Stimulated activated CD8-positive, alpha-beta memory T cell treated with anti-CD3 and anti-CD28 coated beads, Interleukin-12 subunit alpha, Interleukin-12 subunit beta, amount 100 ng/mL, for 24 hours (primary cell): Measurements from ENCODE around the gene AGAP1.

Source experiments
- DNase-seq: peaks from one replicate; pipeline ENCODE4 v3.0.0-alpha.2; 2020; ENCODE audit errors: extremely low read depth

Gene AGAP1

DNA sequence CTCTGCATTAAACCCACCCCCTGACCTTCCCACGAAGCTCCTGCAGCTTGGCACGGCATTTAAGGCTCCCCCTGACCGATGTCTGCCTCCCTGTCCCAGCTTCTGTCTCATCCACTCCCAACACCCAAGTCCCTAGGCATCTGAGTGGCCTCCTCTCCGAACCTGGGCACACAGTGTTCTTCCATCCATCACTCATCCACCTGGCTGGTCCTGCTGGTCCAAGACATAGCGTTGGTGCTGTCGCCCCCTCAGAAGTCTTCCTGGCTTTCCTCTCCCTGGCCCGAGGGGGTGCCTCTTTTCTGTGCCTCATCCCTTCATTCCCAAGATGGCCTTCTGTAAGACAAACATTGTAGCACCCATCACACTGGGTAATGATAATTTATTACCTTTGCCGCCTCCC, 350.7 kb downstream of the AGAP1 start:
- DNase-seq = no peak

DNA sequence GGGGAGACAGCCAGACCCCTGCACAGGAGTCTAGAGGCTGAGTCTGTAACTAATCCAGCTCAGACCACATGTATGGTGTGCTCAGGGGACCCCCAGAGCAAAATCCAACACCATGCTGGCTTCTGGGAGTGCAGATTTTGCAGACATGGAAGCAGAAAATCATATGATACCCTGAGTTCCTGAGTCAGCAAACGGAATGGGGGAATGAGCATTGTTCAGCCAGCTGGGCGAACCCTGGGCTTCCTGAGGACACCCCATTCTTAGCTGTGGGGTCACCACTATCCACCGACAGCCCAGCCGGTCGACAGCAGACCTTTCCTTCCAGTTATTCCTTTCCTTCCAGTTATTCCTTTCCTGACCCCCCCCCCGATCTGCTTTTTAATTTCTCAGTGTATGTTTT, 351.4 kb downstream of the AGAP1 start:
- DNase-seq = no peak

GRCh38 chr2:235847576-235847975, 353.7 kb downstream of the AGAP1 start:
- DNase-seq = no peak

DNA sequence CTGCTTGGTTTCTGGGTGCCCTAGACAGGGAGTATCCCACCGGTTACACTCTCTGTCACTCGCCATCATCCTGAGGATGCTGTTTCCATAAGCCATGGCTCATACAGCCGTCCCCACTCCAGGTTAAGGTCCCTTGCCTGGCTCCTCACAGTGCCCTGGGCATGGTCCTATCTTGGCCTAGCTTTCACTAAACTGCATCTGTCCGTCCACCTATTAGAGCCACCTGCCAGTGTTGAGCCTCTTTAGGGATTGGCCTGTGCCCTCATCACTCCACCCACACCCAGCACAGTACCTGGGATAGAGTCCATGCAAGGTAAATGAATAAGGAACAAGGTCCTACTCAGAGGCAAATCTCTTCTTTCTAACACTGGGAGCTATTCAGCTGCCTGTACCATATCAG, 354.2 kb downstream of the AGAP1 start:
- DNase-seq = no peak

GRCh38 chr2:235848946-235849345, 355.1 kb downstream of the AGAP1 start:
- DNase-seq = no peak

GRCh38 chr2:235849489-235849888, 355.6 kb downstream of the AGAP1 start:
- DNase-seq = no peak

- DNase-seq = no peak
Measured at GRCh38 chr2:235850289-235850688, 356.4 kb downstream of the AGAP1 start.

GRCh38 chr2:235850771-235851551, 357.1 kb downstream of the AGAP1 start:
- DNase-seq = no peak

DNA sequence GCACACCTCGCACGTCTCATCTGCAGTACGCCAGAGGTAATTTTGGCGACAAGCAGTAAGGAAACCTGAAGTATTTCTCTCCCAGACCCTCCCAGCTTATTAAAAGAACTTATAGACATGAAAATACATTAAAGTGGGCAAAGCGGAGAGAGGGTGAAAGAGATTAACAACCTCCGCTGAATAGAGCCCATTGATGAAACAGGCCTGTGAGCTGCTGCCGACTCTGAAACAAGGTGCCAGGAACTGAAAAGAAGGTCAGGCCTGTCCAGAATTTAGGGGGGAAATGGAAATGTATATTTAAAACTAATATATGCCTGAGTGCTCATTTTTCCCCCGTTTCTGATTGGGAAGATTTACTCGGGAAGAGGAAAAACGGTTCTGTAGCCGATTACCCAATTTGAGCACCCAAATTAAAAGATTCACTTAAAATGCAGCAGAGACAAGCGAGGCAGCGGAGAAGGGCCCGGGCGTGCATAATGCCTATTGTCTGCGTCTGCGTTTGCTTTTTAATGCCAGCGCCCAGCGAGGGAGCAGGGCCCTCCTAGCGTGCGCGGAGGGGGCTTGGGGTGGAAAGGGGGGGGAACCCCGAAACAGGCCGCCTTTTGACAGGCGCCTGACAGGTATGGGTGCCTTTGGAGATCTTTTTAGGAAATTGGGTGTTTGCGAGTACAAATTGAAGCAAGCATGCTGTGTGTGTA, 358.1 kb downstream of the AGAP1 start:
- DNase-seq = no peak

GRCh38 chr2:235852526-235852920, 358.7 kb downstream of the AGAP1 start:
- no peak for DNase-seq

- DNase-seq = no peak
Measured at GRCh38 chr2:235854276-235854675, 360.4 kb downstream of the AGAP1 start.

- DNase-seq = no peak
Measured at GRCh38 chr2:235855011-235855410, 361.2 kb downstream of the AGAP1 start.

DNA sequence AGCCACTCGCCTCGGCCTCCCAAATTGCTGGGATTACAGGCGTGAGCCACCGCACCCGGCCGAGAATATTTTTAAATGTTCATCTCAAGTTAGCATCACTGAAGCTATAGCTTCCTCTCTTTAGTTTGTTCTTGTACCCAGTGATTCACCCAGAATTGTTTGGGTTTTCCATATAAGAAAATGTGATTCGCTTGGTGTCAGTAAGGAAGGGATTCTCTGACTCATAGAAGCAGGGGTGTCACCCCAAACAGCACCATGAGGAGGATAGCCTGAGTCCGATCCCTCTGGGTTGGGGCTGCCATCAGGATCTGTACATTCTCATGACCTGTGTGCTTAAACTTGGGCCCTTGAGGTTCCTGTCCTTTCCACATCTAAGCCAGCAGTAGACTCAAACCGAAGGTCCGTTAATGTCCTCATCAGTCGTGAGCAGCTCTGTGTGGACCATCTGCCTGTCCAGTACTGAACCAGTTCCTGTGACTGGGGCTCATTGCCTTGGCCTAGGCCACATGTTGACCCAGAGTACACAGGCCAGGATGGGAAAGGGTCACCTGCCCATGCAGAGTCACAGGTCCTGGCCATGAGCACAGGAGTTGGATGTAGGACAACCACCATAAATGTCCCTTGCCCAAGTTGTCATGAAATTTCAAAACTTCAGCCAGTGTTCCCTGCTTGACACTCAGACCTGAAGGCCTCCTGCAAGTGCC, 362.5 kb downstream of the AGAP1 start:
- no peak for DNase-seq

- DNase-seq = no peak
Measured at GRCh38 chr2:235857598-235857997, 363.8 kb downstream of the AGAP1 start.

- no peak for DNase-seq
Measured at GRCh38 chr2:235858881-235859280, 365.0 kb downstream of the AGAP1 start.

DNA sequence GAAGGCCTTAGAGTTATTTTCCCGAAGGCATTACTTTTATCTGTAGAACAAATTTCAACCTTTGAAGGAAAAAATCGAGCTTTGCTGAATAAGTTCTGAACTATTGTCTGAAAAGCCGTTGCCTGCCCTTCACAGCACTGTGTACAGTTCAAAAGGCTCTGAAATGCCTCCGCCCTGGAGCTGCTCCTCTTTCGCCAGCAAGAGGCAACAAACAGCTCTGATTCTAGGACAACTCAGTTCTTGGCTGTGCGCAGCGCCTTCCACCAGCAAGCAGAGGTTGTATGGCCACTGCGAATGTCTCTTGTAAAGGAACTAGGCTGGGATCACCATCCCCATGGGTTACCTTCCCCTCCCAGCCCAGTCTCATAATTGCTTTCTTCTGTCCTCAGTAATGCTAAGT, 365.8 kb downstream of the AGAP1 start:
- DNase-seq = no peak

DNA sequence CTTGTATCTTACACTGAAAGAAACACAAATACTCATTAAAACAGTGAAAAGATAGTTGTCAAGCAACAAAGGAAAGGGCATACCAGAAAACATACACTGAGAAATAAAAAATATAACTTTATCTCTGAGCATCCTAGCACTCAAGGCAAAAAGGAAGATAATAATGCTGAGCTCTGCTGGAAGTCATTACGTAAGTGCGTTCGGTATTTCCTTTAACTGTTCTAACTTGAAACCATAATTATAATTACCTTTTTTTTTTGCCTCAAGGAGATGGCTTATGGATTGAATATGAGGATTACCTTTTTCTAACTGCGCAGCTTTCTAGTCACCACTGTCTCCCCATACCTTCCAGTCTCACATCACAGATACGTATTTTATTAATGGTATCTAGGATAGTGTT, 366.3 kb downstream of the AGAP1 start:
- DNase-seq = no peak

DNA sequence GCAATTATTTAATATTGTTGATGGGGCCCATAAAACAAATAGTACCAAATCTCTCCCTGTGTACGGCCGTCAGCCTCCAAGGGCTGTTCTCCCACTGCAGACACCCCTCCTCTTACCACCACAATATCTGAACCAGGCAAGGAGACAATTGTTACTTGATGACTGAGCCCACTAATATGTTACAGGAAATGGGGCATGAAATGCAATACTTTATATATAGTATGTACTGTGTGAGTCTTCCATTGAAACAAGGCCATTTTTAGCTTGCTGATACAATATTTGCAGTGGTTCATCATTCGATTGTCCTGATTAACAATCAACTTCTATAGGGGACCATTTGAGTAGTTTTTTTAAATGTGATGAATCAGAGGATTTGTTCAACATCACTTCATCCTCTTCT, 367.0 kb downstream of the AGAP1 start:
- no peak for DNase-seq

DNA sequence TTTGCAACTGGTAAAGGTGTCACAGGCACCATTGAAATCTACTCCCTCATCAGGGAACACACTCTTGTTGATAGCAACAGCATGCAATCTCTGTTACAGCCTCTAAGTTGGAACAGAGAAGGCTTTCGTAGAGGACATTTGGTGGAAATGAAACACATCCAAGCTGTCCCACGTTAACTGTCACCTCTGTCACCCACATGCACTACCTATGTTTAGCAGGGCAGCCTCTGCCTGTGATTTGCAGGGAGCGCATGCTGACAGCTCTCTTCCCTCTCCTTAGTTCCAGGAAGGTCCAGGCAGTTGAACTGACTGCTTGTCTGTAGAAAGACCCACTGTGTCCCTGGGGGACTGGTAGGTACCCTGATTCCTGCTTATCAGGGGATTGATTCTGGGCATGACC, 367.5 kb downstream of the AGAP1 start:
- DNase-seq = no peak

DNA sequence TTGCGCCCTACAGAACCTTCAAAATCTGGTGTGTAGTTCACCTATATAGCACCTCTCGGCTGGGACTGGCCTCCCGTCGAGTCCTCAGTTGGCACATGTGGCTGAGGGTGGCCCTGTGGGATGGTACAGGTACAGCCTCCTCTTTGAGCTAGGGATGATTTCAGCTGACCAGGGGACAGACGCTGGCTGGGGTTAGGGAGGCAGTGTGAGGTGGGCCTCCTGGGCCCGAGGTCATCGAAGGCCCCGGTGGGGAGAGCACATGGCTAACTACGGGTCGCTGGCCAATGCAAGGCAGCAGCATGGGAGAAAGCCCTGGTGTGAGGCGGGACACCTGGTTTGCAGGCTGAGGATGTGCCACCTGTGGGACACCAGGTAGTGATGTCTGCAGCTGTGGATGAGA, 369.6 kb downstream of the AGAP1 start:
- DNase-seq = no peak

GRCh38 chr2:235864302-235864701, 370.5 kb downstream of the AGAP1 start:
- no peak for DNase-seq

DNA sequence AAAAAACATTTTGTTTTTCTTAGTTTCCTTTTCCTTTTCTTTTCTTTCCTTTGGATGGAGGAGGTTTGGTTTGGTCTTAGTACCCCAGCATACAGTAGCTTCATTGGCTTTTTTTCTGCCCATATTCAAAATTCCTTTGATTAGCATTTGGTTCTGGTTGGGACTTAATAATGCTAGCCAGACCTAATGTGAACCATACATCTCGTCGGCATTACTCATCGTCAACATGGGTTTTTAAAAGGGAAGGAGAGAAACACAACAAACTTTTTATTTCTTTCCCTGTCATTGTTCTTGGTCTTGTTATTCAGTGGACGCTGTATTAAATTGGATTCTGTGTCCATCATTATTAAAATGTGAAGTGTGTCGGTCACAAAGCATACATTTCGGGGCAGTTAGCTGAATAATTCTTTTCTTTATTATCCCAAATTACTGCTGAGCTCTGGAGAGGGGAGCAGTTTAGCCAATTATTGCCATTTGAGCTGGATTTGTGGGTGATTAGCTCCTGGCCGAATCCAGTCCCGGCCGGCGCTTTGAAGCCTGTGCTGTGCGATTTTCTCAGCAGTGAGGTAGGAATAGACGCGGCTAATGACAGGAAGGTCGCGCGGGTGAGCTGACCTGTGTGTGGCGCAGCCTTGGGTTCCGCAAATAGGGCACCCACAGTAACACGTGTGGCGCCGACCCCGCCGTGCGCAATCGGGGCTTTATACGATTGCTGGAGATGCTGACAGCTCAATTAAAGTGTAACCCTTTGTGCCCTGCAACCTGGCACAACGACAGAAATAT, 371.1 kb downstream of the AGAP1 start:
- DNase-seq = no peak
